ENCODE measurements around the gene POP4. TPM values are rescaled to one million over a fixed set of nuclear protein-coding genes. Genes with fewer than 3 reads are reported as not detected.

The POP4 gene
- total and polyA plus RNA-seq, 9 of the 15 experiments (the other 6 are each of a cell fraction or from before 2014, with no cell fraction given): 42.1 to 128 (median 99.0) TPM

DNA sequence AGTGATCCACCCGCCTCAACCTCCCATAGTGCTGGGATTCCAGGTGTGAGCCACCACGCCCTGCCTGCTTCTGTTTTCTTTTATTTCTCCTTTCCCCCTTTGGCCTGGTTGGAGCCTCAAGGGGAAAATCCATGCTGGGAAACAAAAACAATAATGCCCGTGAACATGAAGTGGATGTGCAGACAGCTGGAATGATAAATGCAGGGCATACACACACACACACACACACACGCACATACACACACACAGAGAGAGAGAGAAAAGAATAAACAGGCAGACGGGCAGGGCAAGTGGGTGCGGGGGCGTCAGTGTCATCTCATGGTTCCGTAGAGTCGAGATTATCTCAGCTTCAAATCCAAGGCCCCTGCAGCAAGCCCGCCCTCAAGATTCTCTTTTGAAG, 54.8 kb downstream of the POP4 start (continued):
- TF ChIP-seq, protein P1, sequence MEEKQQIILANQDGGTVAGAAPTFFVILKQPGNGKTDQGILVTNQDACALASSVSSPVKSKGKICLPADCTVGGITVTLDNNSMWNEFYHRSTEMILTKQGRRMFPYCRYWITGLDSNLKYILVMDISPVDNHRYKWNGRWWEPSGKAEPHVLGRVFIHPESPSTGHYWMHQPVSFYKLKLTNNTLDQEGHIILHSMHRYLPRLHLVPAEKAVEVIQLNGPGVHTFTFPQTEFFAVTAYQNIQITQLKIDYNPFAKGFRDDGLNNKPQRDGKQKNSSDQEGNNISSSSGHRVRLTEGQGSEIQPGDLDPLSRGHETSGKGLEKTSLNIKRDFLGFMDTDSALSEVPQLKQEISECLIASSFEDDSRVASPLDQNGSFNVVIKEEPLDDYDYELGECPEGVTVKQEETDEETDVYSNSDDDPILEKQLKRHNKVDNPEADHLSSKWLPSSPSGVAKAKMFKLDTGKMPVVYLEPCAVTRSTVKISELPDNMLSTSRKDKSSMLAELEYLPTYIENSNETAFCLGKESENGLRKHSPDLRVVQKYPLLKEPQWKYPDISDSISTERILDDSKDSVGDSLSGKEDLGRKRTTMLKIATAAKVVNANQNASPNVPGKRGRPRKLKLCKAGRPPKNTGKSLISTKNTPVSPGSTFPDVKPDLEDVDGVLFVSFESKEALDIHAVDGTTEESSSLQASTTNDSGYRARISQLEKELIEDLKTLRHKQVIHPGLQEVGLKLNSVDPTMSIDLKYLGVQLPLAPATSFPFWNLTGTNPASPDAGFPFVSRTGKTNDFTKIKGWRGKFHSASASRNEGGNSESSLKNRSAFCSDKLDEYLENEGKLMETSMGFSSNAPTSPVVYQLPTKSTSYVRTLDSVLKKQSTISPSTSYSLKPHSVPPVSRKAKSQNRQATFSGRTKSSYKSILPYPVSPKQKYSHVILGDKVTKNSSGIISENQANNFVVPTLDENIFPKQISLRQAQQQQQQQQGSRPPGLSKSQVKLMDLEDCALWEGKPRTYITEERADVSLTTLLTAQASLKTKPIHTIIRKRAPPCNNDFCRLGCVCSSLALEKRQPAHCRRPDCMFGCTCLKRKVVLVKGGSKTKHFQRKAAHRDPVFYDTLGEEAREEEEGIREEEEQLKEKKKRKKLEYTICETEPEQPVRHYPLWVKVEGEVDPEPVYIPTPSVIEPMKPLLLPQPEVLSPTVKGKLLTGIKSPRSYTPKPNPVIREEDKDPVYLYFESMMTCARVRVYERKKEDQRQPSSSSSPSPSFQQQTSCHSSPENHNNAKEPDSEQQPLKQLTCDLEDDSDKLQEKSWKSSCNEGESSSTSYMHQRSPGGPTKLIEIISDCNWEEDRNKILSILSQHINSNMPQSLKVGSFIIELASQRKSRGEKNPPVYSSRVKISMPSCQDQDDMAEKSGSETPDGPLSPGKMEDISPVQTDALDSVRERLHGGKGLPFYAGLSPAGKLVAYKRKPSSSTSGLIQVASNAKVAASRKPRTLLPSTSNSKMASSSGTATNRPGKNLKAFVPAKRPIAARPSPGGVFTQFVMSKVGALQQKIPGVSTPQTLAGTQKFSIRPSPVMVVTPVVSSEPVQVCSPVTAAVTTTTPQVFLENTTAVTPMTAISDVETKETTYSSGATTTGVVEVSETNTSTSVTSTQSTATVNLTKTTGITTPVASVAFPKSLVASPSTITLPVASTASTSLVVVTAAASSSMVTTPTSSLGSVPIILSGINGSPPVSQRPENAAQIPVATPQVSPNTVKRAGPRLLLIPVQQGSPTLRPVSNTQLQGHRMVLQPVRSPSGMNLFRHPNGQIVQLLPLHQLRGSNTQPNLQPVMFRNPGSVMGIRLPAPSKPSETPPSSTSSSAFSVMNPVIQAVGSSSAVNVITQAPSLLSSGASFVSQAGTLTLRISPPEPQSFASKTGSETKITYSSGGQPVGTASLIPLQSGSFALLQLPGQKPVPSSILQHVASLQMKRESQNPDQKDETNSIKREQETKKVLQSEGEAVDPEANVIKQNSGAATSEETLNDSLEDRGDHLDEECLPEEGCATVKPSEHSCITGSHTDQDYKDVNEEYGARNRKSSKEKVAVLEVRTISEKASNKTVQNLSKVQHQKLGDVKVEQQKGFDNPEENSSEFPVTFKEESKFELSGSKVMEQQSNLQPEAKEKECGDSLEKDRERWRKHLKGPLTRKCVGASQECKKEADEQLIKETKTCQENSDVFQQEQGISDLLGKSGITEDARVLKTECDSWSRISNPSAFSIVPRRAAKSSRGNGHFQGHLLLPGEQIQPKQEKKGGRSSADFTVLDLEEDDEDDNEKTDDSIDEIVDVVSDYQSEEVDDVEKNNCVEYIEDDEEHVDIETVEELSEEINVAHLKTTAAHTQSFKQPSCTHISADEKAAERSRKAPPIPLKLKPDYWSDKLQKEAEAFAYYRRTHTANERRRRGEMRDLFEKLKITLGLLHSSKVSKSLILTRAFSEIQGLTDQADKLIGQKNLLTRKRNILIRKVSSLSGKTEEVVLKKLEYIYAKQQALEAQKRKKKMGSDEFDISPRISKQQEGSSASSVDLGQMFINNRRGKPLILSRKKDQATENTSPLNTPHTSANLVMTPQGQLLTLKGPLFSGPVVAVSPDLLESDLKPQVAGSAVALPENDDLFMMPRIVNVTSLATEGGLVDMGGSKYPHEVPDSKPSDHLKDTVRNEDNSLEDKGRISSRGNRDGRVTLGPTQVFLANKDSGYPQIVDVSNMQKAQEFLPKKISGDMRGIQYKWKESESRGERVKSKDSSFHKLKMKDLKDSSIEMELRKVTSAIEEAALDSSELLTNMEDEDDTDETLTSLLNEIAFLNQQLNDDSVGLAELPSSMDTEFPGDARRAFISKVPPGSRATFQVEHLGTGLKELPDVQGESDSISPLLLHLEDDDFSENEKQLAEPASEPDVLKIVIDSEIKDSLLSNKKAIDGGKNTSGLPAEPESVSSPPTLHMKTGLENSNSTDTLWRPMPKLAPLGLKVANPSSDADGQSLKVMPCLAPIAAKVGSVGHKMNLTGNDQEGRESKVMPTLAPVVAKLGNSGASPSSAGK (IDR thresholded peaks at IDR 0.05): peak; percentile 35; the same call in 1 of the 2 replicates
- TF ChIP-seq ZC3H4 (CRISPR knock-in tag; IDR thresholded peaks at IDR 0.05; ENCODE audit: borderline replicate concordance): no peak
- no peak for TF ChIP-seq ZFP30 (CRISPR knock-in tag; IDR thresholded peaks at IDR 0.05; ENCODE audit: borderline replicate concordance)
- no peak for TF ChIP-seq RFX1 (IDR thresholded peaks at IDR 0.05)
- TF ChIP-seq, protein P2, sequence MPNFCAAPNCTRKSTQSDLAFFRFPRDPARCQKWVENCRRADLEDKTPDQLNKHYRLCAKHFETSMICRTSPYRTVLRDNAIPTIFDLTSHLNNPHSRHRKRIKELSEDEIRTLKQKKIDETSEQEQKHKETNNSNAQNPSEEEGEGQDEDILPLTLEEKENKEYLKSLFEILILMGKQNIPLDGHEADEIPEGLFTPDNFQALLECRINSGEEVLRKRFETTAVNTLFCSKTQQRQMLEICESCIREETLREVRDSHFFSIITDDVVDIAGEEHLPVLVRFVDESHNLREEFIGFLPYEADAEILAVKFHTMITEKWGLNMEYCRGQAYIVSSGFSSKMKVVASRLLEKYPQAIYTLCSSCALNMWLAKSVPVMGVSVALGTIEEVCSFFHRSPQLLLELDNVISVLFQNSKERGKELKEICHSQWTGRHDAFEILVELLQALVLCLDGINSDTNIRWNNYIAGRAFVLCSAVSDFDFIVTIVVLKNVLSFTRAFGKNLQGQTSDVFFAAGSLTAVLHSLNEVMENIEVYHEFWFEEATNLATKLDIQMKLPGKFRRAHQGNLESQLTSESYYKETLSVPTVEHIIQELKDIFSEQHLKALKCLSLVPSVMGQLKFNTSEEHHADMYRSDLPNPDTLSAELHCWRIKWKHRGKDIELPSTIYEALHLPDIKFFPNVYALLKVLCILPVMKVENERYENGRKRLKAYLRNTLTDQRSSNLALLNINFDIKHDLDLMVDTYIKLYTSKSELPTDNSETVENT (CRISPR knock-in tag; IDR thresholded peaks at IDR 0.05): no peak
- TF ChIP-seq RBM22 (IDR thresholded peaks at IDR 0.05; ENCODE audit: low read depth, low read length, poor library complexity, severe bottlenecking): no peak
- peak in 1 of 2 experiments; percentile 25; a peak in 2 of 4 replicates for TF ChIP-seq RAD21 (CRISPR knock-in tag; conservative IDR thresholded peaks at IDR 0.05 in 1 of 2, IDR thresholded peaks at IDR 0.05 in 1 of 2)
- no peak for TF ChIP-seq CEBPG (CRISPR knock-in tag; IDR thresholded peaks at IDR 0.05)
- no peak for TF ChIP-seq CEBPG (tag; conservative IDR thresholded peaks at IDR 0.05 in 1 of 2, IDR thresholded peaks at IDR 0.05 in 1 of 2)
- 0 out of 2 replicates have a peak, but pooled peaks have one; percentile 29 for TF ChIP-seq CBFA2T3 (IDR thresholded peaks at IDR 0.05)
- TF ChIP-seq RBM25 (IDR thresholded peaks at IDR 0.05; ENCODE audit: low read depth, low read length, severe bottlenecking): no peak
- TF ChIP-seq, protein P3, sequence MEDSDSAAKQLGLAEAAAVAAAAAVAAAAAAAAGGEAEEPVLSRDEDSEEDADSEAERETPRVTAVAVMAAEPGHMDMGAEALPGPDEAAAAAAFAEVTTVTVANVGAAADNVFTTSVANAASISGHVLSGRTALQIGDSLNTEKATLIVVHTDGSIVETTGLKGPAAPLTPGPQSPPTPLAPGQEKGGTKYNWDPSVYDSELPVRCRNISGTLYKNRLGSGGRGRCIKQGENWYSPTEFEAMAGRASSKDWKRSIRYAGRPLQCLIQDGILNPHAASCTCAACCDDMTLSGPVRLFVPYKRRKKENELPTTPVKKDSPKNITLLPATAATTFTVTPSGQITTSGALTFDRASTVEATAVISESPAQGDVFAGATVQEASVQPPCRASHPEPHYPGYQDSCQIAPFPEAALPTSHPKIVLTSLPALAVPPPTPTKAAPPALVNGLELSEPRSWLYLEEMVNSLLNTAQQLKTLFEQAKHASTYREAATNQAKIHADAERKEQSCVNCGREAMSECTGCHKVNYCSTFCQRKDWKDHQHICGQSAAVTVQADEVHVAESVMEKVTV (CRISPR knock-in tag; IDR thresholded peaks at IDR 0.05): no peak
- TF ChIP-seq XRCC3 (IDR thresholded peaks at IDR 0.05): no peak

Measured in K562 (cell line).